NCI-H1694 treated with DMSO at 0.1 percent for 48 hours (cell line): Measurements from ENCODE around the gene TAPT1.

ENCODE experiments used
- DNase-seq: peaks from one replicate; lab custom pipeline; 2025; lab: John Stamatoyannopoulos, UW

The TAPT1 gene

DNA sequence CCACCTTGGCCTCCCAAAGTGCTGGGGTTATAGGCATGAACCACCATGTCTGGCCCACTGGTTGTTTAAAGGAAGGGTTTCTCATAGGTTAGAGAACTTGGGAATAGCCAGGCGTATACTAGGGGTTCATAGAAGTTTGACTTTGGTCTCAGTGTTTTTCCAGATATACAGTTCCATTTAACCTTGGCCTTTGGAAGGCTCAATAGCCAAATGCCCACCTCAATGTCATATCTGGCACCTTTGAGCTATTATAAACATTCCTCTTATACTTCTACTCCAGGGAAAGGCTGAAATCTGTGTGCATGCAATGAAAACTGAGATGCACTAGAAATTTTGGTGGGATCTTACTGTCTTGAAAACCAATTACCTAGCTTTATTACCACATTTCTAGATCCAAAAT lies 95.0 kb downstream of the TAPT1 start:
- DNase-seq, result no peak

DNA sequence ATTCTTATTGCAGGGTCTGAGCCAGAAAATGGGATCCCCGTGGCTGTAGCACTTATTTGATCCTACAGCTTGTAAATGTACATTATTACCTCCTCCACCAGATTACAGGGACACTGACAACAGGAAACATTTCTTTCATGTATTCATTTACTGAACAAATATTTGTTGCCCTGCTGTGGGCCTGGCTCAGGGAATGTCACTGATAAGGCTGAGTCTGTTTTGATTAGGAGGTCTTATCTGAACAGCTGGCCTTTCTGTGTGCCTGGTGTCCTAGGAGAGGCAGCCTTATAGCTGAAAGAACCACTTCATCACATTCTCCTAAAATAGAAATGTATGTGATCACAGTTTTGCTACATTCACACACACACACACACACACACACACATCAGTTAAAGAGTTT lies 96.9 kb downstream of the TAPT1 start:
- DNase-seq, result no peak

- no peak for DNase-seq
Measured at GRCh38 chr4:16126714-16127113, 99.6 kb downstream of the TAPT1 start.

DNA sequence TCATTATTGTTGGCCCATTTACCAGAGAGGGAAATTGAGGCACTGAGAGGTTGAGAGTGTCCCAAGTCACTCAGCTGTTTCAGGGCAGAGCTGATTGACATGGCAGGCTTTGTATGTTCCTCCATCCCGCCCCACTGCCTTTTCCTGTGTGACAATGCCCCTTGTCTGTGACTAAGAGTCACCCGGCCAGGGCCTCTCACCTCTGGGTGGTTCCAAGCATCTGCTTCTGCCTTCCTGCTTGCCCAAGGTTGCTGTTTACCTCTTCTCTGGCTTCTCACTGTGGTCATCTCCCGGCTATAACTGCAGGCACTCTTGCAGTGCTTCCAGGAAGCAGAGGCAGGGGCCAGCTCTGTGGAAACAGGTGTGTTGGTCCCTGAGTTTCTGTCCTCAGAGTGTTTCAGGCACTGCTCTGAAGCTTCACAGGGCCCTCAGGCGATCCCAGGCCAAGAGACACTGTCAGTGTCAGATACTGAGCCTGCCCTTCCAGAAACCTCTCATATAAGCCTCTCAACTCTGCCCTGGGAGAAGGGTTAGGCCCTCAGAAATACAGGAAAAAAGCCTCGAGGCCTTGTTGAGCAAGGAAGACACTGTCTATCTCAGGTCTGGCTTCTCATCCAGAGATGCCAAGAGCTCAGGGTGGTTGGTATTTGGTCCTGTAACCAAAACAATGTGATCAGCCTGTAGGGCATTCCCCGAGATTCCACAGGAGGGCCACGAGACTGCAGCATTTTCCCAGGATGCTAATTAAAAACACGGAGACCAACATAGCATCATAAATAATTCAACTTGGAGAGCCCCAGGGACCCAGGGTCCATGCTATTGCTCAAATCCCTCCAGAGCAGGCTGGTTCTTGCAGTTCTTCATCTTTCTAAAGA lies 100.5 kb downstream of the TAPT1 start:
- no peak for DNase-seq

- no peak for DNase-seq
Measured at GRCh38 chr4:16124232-16124631, 102.0 kb downstream of the TAPT1 start.

GRCh38 chr4:16123356-16124084 lies 102.8 kb downstream of the TAPT1 start:
- DNase-seq, result no peak

DNA sequence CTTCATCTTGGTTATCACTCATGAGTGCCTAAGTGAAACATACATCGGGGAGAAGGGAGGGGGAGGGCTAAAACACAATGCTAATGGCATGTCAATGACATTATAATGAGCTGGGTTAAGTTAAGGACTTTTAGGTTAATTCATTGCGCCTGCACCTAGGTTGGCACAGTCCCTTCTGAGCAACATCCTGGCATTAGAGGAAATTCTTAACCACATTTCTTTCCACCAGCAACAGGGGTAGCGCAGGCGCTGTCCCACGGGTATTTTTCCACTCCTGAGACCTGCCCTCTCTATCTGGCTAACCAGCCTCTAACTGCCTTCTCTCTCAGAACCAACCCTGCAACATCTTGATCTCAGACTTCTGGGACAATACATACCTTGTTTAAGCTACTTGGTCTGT lies 103.5 kb downstream of the TAPT1 start:
- DNase-seq, result no peak

- no peak for DNase-seq
Measured at GRCh38 chr4:16122308-16122711, 104.0 kb downstream of the TAPT1 start.

- DNase-seq, result no peak
Measured at GRCh38 chr4:16120720-16121119, 105.6 kb downstream of the TAPT1 start.

DNA sequence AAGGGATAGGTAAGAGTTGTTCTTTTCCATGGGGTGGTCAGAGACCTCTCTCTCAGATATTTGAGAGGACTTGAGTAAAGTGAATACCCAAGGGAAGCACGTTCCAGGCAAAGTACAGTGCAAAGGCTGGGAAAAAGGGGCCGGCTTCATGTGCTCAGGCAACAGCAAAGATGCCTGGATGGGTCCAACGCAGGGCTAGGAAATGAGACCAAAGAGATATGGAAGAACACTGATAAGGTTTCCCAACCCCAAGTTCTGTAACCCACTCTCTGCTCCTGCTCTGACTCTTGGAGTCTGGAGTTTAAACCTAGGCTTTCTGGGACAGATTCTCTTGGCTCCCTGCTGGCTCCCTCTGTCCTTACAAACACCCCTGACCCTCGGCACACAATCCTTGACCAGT lies 106.3 kb downstream of the TAPT1 start:
- DNase-seq, result no peak

DNA sequence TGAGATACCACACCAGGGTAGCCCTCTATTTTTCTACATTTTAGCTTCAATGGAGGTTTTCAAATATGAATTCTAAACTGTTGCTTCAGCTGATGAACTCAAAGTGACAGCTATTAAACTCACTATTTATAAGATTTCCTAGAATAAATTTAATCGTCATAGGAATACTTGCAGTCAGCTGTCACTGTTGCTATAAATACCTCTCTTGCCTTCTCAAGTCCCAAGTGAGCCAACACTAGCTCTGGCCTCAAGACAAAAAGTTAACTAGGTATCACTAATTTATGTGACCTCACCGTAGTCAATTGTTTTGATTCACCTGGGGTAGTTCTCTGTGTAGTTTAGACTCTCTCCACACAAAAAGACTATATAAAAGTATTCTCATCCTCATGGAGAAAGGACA lies 108.2 kb downstream of the TAPT1 start:
- no peak for DNase-seq

GRCh38 chr4:16117164-16117563 lies 109.1 kb downstream of the TAPT1 start:
- no peak for DNase-seq

DNA sequence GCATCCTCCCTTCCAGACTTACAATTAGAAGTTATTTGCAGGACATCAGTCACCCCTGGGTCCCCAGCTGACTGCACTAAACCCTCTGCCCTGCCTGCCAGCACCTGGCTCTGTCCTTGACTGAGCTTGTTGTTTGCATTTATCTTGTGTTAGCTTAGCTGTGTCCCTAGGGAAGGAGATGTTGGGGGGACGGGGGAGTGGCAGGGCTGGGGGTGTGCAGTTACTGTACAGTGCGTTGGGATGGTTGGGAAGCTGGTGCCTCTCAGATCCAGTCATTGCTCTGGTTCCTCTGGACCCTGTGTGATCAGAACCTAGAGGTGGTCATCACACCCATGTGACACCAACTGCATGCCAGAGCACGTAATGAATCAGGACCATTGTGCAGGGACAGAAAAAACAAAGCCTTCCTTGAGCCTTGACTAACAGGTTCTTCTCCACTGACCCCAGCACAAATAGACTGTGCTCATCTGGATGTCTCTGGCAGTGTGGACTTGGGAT lies 109.7 kb downstream of the TAPT1 start:
- DNase-seq, result no peak

GRCh38 chr4:16116019-16116418 lies 110.3 kb downstream of the TAPT1 start:
- DNase-seq, result no peak

- no peak for DNase-seq
Measured at GRCh38 chr4:16114546-16114945, 111.7 kb downstream of the TAPT1 start.

DNA sequence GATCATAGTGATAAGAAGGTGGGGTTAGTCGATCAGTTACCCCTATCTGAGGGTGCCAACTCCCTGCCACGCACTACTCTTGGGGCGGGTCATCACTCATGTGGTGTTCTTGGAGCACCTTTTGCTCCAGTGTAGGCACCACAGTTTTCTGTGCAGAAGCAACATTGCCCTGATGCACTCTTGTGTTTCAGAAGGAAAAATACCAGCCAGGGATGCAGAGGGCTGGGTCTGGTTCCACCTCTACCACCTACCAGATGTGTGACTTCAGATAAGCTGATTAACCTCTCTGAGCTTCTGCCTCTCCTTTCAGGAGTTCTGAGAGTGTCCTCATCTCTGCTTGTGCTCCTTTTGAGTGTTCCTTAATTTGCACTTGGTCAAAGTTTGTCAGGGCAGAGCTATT lies 112.5 kb downstream of the TAPT1 start:
- DNase-seq, result no peak

- DNase-seq, result no peak
Measured at GRCh38 chr4:16111533-16111932, 114.7 kb downstream of the TAPT1 start.

- no peak for DNase-seq
Measured at GRCh38 chr4:16110661-16111290, 115.5 kb downstream of the TAPT1 start.
